Panc1 (cell line): ENCODE results near the gene ACTG1.

Experiments used
- POLR2AphosphoS5 ChIP-seq: IDR thresholded peaks from 2 replicates; pipeline ENCODE4 v1.6.1; 2012; ENCODE audit warnings: mild to moderate bottlenecking, low read depth, low read length, moderate library complexity
- TF ChIP-seq, protein P1 (sequence below): fragments of 450-650 bp; IDR thresholded peaks from 2 replicates; pipeline ENCODE4 v1.5.1; 2017; ENCODE audit warnings: mild to moderate bottlenecking
- TF ChIP-seq, protein P2 (sequence below), 2 experiments: IDR thresholded peaks; 2 replicates each; pipeline ENCODE4 v1.6.1; 2011 to 2012; ENCODE audit warnings: low read depth in 2 of 2, control low read depth in 1 of 2, low read length in 1 of 2, mild to moderate bottlenecking in 1 of 2, moderate library complexity in 1 of 2; ENCODE audit not compliant: insufficient read depth in 1 of 2

GRCh38 chr17:81558115-81558468 lies 45.5 kb upstream of the ACTG1 start:
- TF ChIP-seq, protein P1, sequence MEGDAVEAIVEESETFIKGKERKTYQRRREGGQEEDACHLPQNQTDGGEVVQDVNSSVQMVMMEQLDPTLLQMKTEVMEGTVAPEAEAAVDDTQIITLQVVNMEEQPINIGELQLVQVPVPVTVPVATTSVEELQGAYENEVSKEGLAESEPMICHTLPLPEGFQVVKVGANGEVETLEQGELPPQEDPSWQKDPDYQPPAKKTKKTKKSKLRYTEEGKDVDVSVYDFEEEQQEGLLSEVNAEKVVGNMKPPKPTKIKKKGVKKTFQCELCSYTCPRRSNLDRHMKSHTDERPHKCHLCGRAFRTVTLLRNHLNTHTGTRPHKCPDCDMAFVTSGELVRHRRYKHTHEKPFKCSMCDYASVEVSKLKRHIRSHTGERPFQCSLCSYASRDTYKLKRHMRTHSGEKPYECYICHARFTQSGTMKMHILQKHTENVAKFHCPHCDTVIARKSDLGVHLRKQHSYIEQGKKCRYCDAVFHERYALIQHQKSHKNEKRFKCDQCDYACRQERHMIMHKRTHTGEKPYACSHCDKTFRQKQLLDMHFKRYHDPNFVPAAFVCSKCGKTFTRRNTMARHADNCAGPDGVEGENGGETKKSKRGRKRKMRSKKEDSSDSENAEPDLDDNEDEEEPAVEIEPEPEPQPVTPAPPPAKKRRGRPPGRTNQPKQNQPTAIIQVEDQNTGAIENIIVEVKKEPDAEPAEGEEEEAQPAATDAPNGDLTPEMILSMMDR: no peak; the same call in 1 of the 2 replicates
- TF ChIP-seq, protein P2, sequence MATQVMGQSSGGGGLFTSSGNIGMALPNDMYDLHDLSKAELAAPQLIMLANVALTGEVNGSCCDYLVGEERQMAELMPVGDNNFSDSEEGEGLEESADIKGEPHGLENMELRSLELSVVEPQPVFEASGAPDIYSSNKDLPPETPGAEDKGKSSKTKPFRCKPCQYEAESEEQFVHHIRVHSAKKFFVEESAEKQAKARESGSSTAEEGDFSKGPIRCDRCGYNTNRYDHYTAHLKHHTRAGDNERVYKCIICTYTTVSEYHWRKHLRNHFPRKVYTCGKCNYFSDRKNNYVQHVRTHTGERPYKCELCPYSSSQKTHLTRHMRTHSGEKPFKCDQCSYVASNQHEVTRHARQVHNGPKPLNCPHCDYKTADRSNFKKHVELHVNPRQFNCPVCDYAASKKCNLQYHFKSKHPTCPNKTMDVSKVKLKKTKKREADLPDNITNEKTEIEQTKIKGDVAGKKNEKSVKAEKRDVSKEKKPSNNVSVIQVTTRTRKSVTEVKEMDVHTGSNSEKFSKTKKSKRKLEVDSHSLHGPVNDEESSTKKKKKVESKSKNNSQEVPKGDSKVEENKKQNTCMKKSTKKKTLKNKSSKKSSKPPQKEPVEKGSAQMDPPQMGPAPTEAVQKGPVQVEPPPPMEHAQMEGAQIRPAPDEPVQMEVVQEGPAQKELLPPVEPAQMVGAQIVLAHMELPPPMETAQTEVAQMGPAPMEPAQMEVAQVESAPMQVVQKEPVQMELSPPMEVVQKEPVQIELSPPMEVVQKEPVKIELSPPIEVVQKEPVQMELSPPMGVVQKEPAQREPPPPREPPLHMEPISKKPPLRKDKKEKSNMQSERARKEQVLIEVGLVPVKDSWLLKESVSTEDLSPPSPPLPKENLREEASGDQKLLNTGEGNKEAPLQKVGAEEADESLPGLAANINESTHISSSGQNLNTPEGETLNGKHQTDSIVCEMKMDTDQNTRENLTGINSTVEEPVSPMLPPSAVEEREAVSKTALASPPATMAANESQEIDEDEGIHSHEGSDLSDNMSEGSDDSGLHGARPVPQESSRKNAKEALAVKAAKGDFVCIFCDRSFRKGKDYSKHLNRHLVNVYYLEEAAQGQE (IDR thresholded peaks at IDR 0.05; ENCODE audit: insufficient read depth in 1 of 2, low read depth in 2 of 2, low read length in 1 of 2): no peak
- TF ChIP-seq POLR2AphosphoS5: no peak; the same call in 1 of the 2 replicates
